ENCODE measurements around the gene ACOXL. TPM values are rescaled to one million over a fixed set of nuclear protein-coding genes. Genes with fewer than 3 reads are reported as not detected.

ACOXL gene
- polyA plus RNA-seq, 4 donors: 0.06 to 0.56 TPM; not detected in 2

DNA sequence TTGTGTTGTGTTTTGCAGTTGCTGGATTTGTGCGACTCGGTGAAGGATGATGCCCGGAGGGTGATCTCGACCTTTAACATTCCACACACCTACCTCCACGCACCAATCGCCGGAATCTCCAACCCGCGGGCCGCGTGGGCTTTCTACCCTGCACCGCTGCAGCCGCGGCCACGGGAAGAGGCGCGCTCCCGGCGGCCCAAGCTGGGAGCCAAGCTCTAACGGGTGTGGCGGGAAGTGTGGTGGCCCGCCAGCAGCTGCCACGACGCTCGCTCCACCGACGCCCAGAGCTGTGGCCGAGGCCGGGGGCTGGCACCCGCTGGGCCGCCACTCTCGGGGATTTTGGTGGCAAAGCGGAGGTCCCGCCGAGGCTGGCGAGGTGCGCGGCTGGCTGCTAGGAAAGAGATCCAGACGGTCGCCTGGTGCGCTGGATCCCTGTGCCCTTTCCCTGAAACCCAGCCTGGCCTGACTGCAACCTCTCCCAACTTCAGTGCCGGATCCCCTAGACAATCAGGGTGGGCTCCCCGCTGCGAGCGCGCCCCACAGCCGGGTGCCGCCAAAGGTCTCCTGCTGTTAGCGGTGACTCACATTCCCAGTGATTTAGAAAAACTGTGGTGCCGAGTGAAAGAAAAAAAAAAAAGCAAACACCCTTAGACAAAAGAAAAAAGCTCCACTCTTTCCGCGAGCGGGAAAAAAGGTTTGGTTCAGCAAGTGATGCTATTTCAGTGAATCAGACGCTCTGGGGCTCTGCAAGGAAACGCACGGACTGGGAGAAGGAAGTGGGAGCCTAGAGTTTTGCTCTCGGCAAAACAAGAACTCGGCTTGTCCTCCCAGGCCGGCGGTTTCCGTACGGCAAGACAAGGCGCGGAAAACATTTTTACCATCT lies 385.5 kb downstream of the ACOXL start:
- H3K4me1 ChIP-seq (ENCODE audit: control insufficient read depth in 3 of 3, insufficient read depth in 2 of 3, low read depth in 1 of 3, low read length in 2 of 3): peaks cover 0 to 37% (median 4%) of the 10 kb centered on the region in 3 donors
- H3K36me3 ChIP-seq (ENCODE audit: control insufficient read depth in 3 of 3, insufficient read depth in 2 of 3, low read depth in 1 of 3, low read length in 3 of 3): no peaks in the 10 kb centered on the region
- H3K27me3 ChIP-seq (ENCODE audit: control insufficient read depth in 3 of 3, insufficient read depth in 3 of 3, low read length in 3 of 3): peaks cover 0 to 40% (median 12%) of the 10 kb centered on the region in 3 donors
- 1 to 3% (median 2%) methylated on average over 64 of the region's 64 CpGs for WGBS, 3 donors
- DNase-seq (peak; percentile 52 to 65), FAIRE-seq (no peak)
- H3K9me3 ChIP-seq (ENCODE audit: control insufficient read depth in 2 of 2, insufficient read depth in 1 of 2, low read depth in 1 of 2, low read length in 1 of 2): no peaks in the 10 kb centered on the region
- no peak overlapping the region for H3K27ac ChIP-seq (ENCODE audit: low read depth in 1 of 3, low read length in 2 of 3)
- H3K4me3 ChIP-seq (ENCODE audit: low read depth in 1 of 3, low read length in 3 of 3): peak overlapping the region in 2 of 3 donors; percentile 66 to 81

- Histone ChIP-seq H3K27me3 (ENCODE audit: control insufficient read depth in 3 of 3, insufficient read depth in 3 of 3, low read length in 3 of 3) (peaks cover 0 to 40% (median 12%) of the 10 kb centered on the region in 3 donors), H3K27ac (ENCODE audit: low read depth in 1 of 3, low read length in 2 of 3) (no peak overlapping the region), H3K4me1 (ENCODE audit: control insufficient read depth in 3 of 3, insufficient read depth in 2 of 3, low read depth in 1 of 3, low read length in 2 of 3) (peaks cover 0 to 38% (median 4%) of the 10 kb centered on the region in 3 donors), H3K4me3 (ENCODE audit: low read depth in 1 of 3, low read length in 3 of 3) (peak overlapping the region in 2 of 3 donors; percentile 66 to 81), H3K9me3 (ENCODE audit: control insufficient read depth in 2 of 2, insufficient read depth in 1 of 2, low read depth in 1 of 2, low read length in 1 of 2) (no peaks in the 10 kb centered on the region), H3K36me3 (ENCODE audit: control insufficient read depth in 3 of 3, insufficient read depth in 2 of 3, low read depth in 1 of 3, low read length in 3 of 3) (peaks cover 0 to under 1% (median 0%) of the 10 kb centered on the region in 3 donors)
- 7 to 13% (median 12%) methylated on average over 33 of the region's 33 CpGs for WGBS, 3 donors
- FAIRE-seq: no peak
- peak; percentile 20 to 59 for DNase-seq
Observed at GRCh38 chr2:111118481-111118980, 386.2 kb downstream of the ACOXL start.

- whole genome bisulfite sequencing, 3 donors: 3 to 7% (median 5%) methylated on average over 74 to 76 of the region's 76 CpGs
- H3K27ac ChIP-seq (ENCODE audit: low read depth in 1 of 3, low read length in 2 of 3): peak overlapping the region in 1 of 3 donors; percentile 27
- peaks cover 0 to 7% (median 0%) of the 10 kb centered on the region in 3 donors for H3K36me3 ChIP-seq (ENCODE audit: control insufficient read depth in 3 of 3, insufficient read depth in 2 of 3, low read depth in 1 of 3, low read length in 3 of 3)
- peaks cover 0 to 44% (median 4%) of the 10 kb centered on the region in 3 donors for H3K4me1 ChIP-seq (ENCODE audit: control insufficient read depth in 3 of 3, insufficient read depth in 2 of 3, low read depth in 1 of 3, low read length in 2 of 3)
- DNase-seq: peak; percentile 54 to 73
- H3K4me3 ChIP-seq (ENCODE audit: low read depth in 1 of 3, low read length in 3 of 3): peak overlapping the region; percentile 35 to 81 (median 66)
- H3K27me3 ChIP-seq (ENCODE audit: control insufficient read depth in 3 of 3, insufficient read depth in 3 of 3, low read length in 3 of 3): peaks cover 0 to 40% (median 10%) of the 10 kb centered on the region in 3 donors
- FAIRE-seq: no peak
- H3K9me3 ChIP-seq (ENCODE audit: control insufficient read depth in 2 of 2, insufficient read depth in 1 of 2, low read depth in 1 of 2, low read length in 1 of 2): no peaks in the 10 kb centered on the region
Observed at GRCh38 chr2:111118981-111119821, 386.8 kb downstream of the ACOXL start.

DNA sequence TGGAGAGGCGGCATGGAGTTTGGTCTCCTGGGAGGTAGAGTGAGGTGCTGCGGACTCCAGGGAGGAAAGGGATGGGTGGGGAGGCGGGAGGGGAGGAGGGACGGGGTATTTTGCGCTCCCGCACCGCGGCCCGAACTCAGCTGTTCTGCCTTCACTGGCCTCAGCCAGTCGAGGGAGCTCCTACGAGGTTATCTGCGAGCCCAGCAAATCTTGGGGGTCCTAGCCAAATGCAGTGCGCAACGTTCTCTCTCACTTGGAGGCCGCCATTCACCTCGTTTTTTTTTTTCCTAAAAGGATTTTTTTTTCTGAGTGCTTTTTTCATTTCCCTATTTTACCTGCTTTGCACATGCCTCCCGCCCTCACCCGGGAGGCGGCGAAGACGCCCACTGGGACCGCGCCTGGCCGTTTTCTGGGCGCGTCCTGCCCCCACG lies 387.5 kb downstream of the ACOXL start:
- peaks cover 0 to 46% (median 4%) of the 10 kb centered on the region in 3 donors for H3K4me1 ChIP-seq (ENCODE audit: control insufficient read depth in 3 of 3, insufficient read depth in 2 of 3, low read depth in 1 of 3, low read length in 2 of 3)
- peak overlapping the region; percentile 48 to 81 (median 66) for H3K4me3 ChIP-seq (ENCODE audit: low read depth in 1 of 3, low read length in 3 of 3)
- peak overlapping the region; percentile 55 to 64 (median 56) for H3K27ac ChIP-seq (ENCODE audit: low read depth in 1 of 3, low read length in 2 of 3)
- H3K27me3 ChIP-seq (ENCODE audit: control insufficient read depth in 3 of 3, insufficient read depth in 3 of 3, low read length in 3 of 3): peaks cover 0 to 40% (median 10%) of the 10 kb centered on the region in 3 donors
- 3 to 7% (median 5%) methylated on average over 27 of the region's 27 CpGs for WGBS, 3 donors
- no peaks in the 10 kb centered on the region for H3K9me3 ChIP-seq (ENCODE audit: control insufficient read depth in 2 of 2, insufficient read depth in 1 of 2, low read depth in 1 of 2, low read length in 1 of 2)
- no peak for DNase-seq
- FAIRE-seq: no peak
- H3K36me3 ChIP-seq (ENCODE audit: control insufficient read depth in 3 of 3, insufficient read depth in 2 of 3, low read depth in 1 of 3, low read length in 3 of 3): peaks cover 1 to 10% (median 2%) of the 10 kb centered on the region in 3 donors

GRCh38 chr2:111120253-111121027 lies 388.1 kb downstream of the ACOXL start, which contains the start of gene BCL2L11:
Gene BCL2L11 (plus strand): TSS chr2:111120914. CDS start chr2:111123746, 2,832 bp downstream.
- H3K27me3 ChIP-seq (ENCODE audit: control insufficient read depth in 3 of 3, insufficient read depth in 3 of 3, low read length in 3 of 3): peaks cover 0 to 40% (median 10%) of the 10 kb centered on the region in 3 donors
- FAIRE-seq: no peak

GRCh38 chr2:111121028-111121827 lies 388.9 kb downstream of the ACOXL start:
- Histone ChIP-seq H3K27ac (ENCODE audit: low read depth in 1 of 3, low read length in 2 of 3) (peak overlapping the region; percentile 92 to 95 (median 93)), H3K4me3 (ENCODE audit: low read depth in 1 of 3, low read length in 3 of 3) (peak overlapping the region; percentile 81 to 97 (median 81)), H3K36me3 (ENCODE audit: control insufficient read depth in 3 of 3, insufficient read depth in 2 of 3, low read depth in 1 of 3, low read length in 3 of 3) (peaks cover 3 to 13% (median 7%) of the 10 kb centered on the region in 3 donors), H3K27me3 (ENCODE audit: control insufficient read depth in 3 of 3, insufficient read depth in 3 of 3, low read length in 3 of 3) (peaks cover 0 to 39% (median 10%) of the 10 kb centered on the region in 3 donors), H3K4me1 (ENCODE audit: control insufficient read depth in 3 of 3, insufficient read depth in 2 of 3, low read depth in 1 of 3, low read length in 2 of 3) (peaks cover 0 to 54% (median 4%) of the 10 kb centered on the region in 3 donors), H3K9me3 (ENCODE audit: control insufficient read depth in 2 of 2, insufficient read depth in 1 of 2, low read depth in 1 of 2, low read length in 1 of 2) (no peaks in the 10 kb centered on the region)
- 0 to 1% (median 0%) methylated on average over 78 to 80 of the region's 80 CpGs for WGBS, 3 donors
- FAIRE-seq: no peak
- peak; percentile 54 to 82 for DNase-seq

More at GRCh38 chr2:111120253-111121027, 388.1 kb downstream of the ACOXL start, which contains the start of gene BCL2L11:
- Histone ChIP-seq H3K4me3 (ENCODE audit: low read depth in 1 of 3, low read length in 3 of 3) (peak within 1 kb of the TSS; percentile 81 to 97 (median 81)), H3K27ac (ENCODE audit: low read depth in 1 of 3, low read length in 2 of 3) (peak within 1 kb of the TSS; percentile 92 to 95 (median 93)), H3K9me3 (ENCODE audit: control insufficient read depth in 2 of 2, insufficient read depth in 1 of 2, low read depth in 1 of 2, low read length in 1 of 2) (no peaks in the 10 kb centered on the region), H3K36me3 (ENCODE audit: control insufficient read depth in 3 of 3, insufficient read depth in 2 of 3, low read depth in 1 of 3, low read length in 3 of 3) (peaks cover 3 to 11% (median 6%) of the 10 kb centered on the region in 3 donors), H3K4me1 (ENCODE audit: control insufficient read depth in 3 of 3, insufficient read depth in 2 of 3, low read depth in 1 of 3, low read length in 2 of 3) (peaks cover 0 to 52% (median 4%) of the 10 kb centered on the region in 3 donors)
- WGBS, 3 donors: 0 to 1% (median 1%) methylated on average over 46 to 98 of the region's 98 CpGs
- DNase-seq: peak; percentile 92 to 97

All from small intestine (tissue), 7 donors.